DND-41 (cell line): ENCODE measurements around the gene DBNDD1.

Source experiments
- CTCF ChIP-seq: IDR thresholded peaks from 2 replicates; pipeline ENCODE4 v1.5.1; 2012; ENCODE audit warnings: borderline replicate concordance, low read length, moderate library complexity, mild to moderate bottlenecking; ENCODE audit not compliant: poor library complexity, severe bottlenecking; ENCODE audit errors: extremely low read depth
- EZH2 ChIP-seq: IDR thresholded peaks from 3 replicates; pipeline ENCODE4 v1.6.1; 2012; ENCODE audit warnings: borderline replicate concordance, low read depth, mild to moderate bottlenecking, moderate library complexity, low read length, inconsistent platforms; ENCODE audit not compliant: severe bottlenecking

DNA sequence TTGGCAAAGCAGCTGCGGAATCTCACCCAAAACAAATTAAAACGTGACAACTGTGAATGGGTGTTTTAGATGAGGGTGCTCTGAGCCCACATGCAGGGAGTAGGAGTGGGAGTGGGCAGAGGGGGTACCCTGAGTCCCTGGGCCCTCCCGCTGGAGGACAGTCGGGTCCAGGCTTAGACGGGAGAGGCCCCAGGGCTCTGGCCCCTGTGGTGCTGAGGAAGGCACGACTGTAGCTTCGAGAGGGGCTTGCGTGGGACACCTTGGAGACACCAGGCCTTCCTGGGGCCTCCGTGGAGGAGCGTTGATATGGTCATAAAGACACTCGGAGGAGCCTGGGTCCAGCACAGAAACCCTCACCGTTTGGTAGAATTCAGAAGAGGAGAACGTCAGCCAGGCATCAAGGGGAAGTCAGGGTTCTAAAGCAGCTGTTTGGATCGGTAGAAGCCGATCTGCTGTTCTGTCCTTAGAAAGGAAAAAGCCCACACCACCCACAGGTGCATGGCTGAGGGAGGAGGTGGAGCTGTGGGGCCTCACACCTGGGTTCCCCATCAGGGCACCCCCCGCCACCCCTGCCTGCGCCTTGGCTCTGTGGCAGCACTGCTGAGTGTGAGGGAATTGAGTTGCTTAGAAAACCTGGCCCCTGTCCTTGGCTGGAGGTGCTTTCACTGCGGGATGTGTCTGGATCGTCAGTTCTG is 18.4 kb downstream of the DBNDD1 start:
- TF ChIP-seq CTCF (no peak), EZH2 (no peak)
